ENCODE data around the gene SCAMP4.

The SCAMP4 gene

GRCh38 chr19:1914826-1915341 lies 9.7 kb downstream of the SCAMP4 start:
- DNase-seq: no peak

GRCh38 chr19:1917146-1917545 lies 11.9 kb downstream of the SCAMP4 start:
- no peak for DNase-seq

GRCh38 chr19:1917926-1918325 lies 12.7 kb downstream of the SCAMP4 start:
- DNase-seq: no peak

GRCh38 chr19:1918975-1919374 lies 13.8 kb downstream of the SCAMP4 start:
- no peak for DNase-seq

GRCh38 chr19:1920644-1921043 lies 15.4 kb downstream of the SCAMP4 start:
- no peak for DNase-seq

GRCh38 chr19:1921326-1921725 lies 16.1 kb downstream of the SCAMP4 start:
- no peak for DNase-seq

GRCh38 chr19:1921825-1922224 lies 16.6 kb downstream of the SCAMP4 start:
- DNase-seq: no peak

- DNase-seq: no peak
Measured at GRCh38 chr19:1922803-1923202, 17.6 kb downstream of the SCAMP4 start.

- DNase-seq: no peak
Measured at GRCh38 chr19:1923319-1923718, 18.1 kb downstream of the SCAMP4 start.

- DNase-seq: no peak
Measured at GRCh38 chr19:1924320-1924961, 19.2 kb downstream of the SCAMP4 start.

GRCh38 chr19:1925544-1925943 lies 20.3 kb downstream of the SCAMP4 start:
- DNase-seq: no peak

GRCh38 chr19:1929021-1929742 lies 24.0 kb downstream of the SCAMP4 start:
- peak in 1 of 2 experiments; percentile 61 for DNase-seq

- DNase-seq: no peak
Measured at GRCh38 chr19:1931445-1931844, 26.2 kb downstream of the SCAMP4 start.

- DNase-seq: no peak
Measured at GRCh38 chr19:1932395-1932794, 27.2 kb downstream of the SCAMP4 start.

- no peak for DNase-seq
Measured at GRCh38 chr19:1933244-1933643, 28.0 kb downstream of the SCAMP4 start.

GRCh38 chr19:1933942-1934341 lies 28.7 kb downstream of the SCAMP4 start:
- DNase-seq: no peak

- DNase-seq: no peak
Measured at GRCh38 chr19:1935484-1936208, 30.4 kb downstream of the SCAMP4 start.

GRCh38 chr19:1936430-1936829 lies 31.2 kb downstream of the SCAMP4 start:
- DNase-seq: no peak

GRCh38 chr19:1936916-1937610 lies 31.9 kb downstream of the SCAMP4 start:
- DNase-seq: no peak

GRCh38 chr19:1938071-1938470 lies 32.9 kb downstream of the SCAMP4 start:
- DNase-seq: no peak

GRCh38 chr19:1941146-1942077 lies 36.2 kb downstream of the SCAMP4 start, which contains the start of gene CSNK1G2:
CSNK1G2 (plus strand) TSS chr19:1941172; CDS start chr19:1969773, 28,601 bp downstream.
- no peak for DNase-seq

All from cerebellar nuclear complex (tissue), 1 donor.